HPDE6-E6E7 (cell line): ENCODE data around the gene PRRT1.

Experiments
- DNase-seq: peaks from one replicate; pipeline ENCODE4 v3.0.0; 2011; ENCODE audit warnings: missing footprints; ENCODE audit errors: extremely low spot score

PRRT1 gene

DNA sequence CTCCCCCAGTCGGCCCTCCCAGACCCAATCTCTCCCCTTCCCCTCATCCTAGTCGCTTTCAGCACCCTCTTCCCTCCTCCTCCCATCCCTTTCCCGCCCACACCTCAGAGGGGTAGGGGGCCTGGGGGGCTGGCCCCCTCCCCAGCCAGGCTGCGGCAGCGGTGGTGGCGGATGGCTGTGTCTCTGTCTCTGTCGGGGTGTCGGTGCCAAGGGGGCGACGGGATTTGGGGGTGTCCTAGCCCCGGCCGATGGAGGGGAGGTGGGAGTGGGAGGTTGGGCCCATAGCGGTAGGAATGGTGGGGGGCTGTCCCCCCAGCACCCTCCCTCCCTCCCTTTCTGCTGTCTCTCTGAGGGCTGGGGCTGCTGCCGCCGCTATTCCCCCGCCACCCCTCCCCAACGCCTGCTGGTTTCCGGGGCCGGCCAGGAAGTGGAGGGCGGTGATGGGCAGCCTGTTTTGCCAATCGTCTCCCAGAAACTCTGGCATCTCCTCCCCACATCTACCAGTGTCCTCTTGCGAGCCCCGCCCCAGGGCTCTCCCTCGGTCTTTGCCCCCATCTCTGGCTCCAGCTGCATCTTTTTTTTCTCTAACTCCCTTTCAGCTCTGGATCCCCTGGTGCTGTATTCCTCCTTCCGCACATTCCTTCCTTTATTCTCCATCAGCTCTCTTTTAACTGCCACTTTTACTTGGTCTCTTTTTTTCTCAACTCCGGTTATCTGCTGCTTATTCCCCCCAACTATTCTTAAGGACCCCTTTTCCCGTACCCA lies 24.2 kb upstream of the PRRT1 start, which contains the start of gene AGPAT1:
Gene AGPAT1, minus strand, starts transcription at position 374 of the 765 bp plus-strand sequence. CDS start 4,588 bp downstream, outside the sequence.
- DNase-seq, result peak; percentile 97

GRCh38 chr6:32175322-32175710 lies 23.6 kb upstream of the PRRT1 start:
- no peak for DNase-seq

GRCh38 chr6:32174416-32174815 lies 22.7 kb upstream of the PRRT1 start:
- no peak for DNase-seq

GRCh38 chr6:32173051-32173727 lies 21.4 kb upstream of the PRRT1 start:
- no peak for DNase-seq

DNA sequence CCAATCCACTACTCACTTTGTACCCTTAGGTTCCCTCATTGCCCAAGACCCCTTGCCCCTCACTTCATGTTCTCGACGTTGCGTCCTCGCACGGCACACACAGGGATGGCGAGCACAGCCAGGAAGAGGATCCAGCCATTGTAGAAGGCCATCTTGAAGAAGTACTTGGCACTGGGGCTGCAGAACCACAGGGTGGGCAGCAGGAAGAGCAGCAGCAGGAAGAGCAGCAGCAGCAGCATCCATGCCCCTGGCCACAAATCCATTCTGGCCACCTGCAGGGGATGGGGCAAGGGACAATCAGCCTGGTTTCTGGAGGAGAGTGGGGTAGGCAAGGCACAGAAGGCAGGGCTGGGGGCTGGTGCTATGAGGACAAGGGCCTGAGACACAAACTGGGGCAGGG lies 19.5 kb upstream of the PRRT1 start:
- DNase-seq, result no peak

GRCh38 chr6:32170294-32170693 lies 18.6 kb upstream of the PRRT1 start:
- DNase-seq, result no peak

GRCh38 chr6:32168807-32169591 lies 17.3 kb upstream of the PRRT1 start:
- DNase-seq, result no peak

DNA sequence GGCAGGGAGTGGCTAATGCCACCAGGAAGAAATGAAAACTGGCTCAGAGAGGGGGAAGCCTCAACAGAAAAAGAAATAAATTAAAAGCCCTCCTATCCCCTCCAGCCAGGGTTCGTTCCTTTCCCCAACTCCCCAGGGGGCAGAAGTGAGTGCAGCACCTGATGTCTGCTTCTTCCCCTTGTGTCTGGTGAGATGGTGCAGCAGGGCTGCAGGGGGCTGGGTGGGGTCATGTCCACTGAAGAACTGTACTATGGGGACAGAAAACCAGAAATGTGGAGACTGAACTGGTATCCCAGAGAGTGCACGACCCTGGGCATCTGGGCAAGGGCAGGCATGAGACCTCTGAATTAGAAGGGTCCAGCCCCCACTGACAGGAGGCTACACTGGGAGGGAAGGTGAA lies 16.6 kb upstream of the PRRT1 start:
- no peak for DNase-seq

- no peak for DNase-seq
These were observed 16.1 kb upstream of the PRRT1 start for GRCh38 chr6:32167761-32168262.

DNA sequence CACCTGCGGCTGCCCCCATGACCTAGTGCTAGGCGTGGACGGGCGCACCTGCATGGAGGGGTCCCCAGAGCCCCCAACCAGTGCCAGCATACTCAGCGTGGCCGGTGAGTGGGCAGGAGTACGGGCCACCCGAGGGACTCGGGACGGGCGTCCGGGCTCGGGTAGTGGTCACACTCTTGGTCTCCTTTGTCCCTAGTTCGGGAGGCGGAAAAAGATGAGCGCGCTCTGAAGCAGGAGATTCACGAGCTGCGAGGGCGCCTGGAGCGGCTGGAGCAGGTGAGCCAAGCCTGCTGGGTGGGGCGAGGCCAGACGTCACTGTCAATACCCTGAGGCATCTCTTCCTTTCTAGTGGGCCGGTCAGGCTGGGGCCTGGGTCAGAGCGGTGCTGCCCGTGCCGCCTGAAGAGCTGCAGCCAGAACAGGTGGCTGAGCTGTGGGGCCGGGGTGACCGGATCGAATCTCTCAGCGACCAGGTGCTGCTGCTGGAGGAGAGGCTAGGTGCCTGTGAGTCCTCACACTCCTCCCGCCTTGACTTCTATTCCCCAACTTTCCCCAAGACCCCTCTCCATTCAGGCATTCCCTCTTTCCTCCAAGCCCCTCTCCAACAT lies 15.5 kb upstream of the PRRT1 start:
- DNase-seq, result no peak

GRCh38 chr6:32166411-32167061 lies 14.8 kb upstream of the PRRT1 start:
- DNase-seq, result no peak

GRCh38 chr6:32164295-32164694 lies 12.6 kb upstream of the PRRT1 start, which contains the start of gene EGFL8:
EGFL8 (plus strand) TSS chr6:32164595; CDS start chr6:32166166, 1,571 bp downstream.
- DNase-seq, result no peak

DNA sequence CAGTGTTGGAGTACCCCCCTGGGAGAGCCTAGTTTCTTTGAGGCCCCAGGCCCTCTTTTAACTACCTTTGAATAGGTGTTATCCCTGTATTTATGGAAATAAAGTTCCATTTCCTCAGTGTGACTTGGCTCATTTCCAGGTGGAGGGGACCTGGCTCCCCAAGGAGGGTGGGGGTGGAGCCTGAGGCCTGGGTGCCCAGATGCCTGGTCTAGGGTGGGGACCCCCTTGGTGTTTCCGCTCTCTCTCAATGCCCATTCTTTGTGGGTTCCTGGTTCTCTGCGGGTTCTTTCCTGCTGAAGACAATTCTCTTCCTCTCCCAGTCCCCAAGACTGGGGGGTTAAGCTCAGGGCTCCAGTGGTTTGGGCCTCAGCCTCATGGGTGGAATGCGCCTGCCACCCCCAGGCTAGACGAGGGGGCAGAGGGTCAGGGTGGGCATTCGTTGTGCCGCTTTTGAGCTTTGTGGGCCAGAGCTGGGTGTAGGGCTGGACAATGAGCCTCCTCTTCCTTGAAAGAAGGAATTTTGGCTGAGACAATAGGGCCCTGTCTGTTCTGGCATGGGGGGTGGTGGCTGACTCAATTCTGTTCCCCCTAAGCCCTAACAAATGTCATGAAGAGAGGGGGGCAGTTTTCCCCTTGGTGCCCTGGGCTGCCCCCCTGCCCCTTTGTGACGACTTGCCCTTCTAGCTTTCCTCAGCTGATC lies 12.0 kb upstream of the PRRT1 start:
- no peak for DNase-seq

DNA sequence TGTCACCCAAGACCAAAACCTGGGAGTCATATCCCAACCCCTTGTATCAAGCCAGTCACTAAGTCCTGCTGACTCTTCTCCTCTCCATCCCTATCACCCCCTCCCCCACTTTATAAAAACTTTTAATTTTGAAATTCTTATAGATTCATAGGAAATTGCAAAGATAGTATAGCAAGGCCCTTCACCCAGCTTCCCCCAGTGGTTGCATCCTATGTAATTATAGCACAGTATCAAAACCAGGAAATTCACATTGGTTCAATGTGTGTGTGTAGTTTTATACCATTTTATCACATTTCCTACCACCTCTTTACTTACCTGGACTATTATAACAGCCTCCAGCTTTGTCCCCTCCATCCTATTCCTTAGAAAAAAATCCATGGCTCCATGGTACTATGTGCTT lies 6.3 kb upstream of the PRRT1 start:
- DNase-seq, result no peak

DNA sequence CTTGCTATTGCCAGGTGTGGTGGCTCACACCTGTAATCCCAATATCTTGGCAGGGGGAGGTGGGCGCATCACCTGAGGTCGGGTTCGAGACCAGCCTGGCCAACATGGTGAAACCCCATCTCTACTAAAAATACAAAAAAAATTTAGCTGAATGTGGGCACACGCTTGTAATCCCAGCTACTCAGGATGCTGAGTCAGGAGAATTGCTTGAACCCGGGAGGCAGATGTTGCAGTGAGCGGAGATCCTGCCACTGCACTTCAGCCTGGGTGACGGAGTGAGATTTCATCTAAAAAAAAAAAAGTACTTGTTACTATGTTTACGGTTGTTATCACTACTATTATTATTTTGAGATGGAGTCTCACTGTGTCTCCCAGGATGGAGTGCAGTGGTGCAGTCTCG lies 5.2 kb upstream of the PRRT1 start:
- DNase-seq, result no peak

DNA sequence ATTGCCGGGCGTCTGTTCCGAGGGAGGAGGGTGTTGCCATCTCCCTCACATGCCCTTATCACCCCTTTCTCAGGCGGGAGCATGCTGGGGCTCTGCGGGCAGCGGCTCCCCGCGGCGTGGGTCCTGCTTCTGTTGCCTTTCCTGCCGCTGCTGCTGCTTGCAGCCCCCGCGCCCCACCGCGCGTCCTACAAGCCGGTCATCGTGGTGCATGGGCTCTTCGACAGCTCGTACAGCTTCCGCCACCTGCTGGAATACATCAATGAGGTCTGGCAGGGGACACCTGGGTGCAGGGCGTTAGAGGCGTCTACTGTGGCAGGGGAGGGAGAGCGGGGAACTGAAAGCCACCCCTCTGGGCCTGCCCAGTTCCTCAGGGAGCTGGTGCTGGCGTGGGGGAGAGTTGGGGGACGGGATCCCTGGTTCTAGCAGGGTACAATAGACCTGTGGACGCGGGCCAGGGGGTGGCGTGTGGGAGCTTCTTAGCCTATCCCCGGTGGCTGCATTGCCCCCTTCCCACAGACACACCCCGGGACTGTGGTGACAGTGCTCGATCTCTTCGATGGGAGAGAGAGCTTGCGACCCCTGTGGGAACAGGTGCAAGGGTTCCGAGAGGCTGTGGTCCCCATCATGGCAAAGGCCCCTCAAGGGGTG lies 2.9 kb upstream of the PRRT1 start:
- DNase-seq, result peak; percentile 82

GRCh38 chr6:32153564-32154513 lies 2.1 kb upstream of the PRRT1 start, which contains the start of gene PPT2:
PPT2 (plus strand) TSS chr6:32154141; CDS start chr6:32154595, 454 bp downstream.
- DNase-seq, result peak; percentile 67

- DNase-seq, result peak; percentile 40
These were observed 1.2 kb upstream of the PRRT1 start for GRCh38 chr6:32152769-32153563.
